ENCODE data around the gene PARD3. TPM values are rescaled to one million over a fixed set of nuclear protein-coding genes. Genes with fewer than 3 reads are reported as not detected.

The PARD3 gene
- total and polyA plus RNA-seq, 10 of the 15 experiments (the other 5 are each of a cell fraction or from before 2014, with no cell fraction given) = 2.6 to 43.1 (median 13.9) TPM

DNA sequence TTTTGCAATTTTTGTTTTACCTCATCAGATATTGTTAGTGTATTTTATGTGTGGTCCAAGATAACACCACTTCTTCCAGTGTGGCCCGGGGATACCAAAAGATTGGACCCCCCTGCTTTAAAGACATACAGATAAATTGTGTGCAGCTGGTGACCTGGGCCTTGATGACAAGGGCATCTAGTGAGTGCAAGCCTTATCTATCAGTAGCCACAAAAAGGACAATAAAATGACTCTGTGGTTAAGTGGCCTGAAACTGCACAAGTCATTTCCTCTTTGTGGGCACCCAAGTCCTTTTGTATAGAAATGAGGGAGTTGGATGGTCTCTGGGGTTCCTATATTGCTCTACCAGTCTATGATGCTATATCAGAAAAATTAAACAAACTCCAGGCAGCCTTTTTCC, 98.1 kb downstream of the PARD3 start (continued):
- TF ChIP-seq, protein P1, sequence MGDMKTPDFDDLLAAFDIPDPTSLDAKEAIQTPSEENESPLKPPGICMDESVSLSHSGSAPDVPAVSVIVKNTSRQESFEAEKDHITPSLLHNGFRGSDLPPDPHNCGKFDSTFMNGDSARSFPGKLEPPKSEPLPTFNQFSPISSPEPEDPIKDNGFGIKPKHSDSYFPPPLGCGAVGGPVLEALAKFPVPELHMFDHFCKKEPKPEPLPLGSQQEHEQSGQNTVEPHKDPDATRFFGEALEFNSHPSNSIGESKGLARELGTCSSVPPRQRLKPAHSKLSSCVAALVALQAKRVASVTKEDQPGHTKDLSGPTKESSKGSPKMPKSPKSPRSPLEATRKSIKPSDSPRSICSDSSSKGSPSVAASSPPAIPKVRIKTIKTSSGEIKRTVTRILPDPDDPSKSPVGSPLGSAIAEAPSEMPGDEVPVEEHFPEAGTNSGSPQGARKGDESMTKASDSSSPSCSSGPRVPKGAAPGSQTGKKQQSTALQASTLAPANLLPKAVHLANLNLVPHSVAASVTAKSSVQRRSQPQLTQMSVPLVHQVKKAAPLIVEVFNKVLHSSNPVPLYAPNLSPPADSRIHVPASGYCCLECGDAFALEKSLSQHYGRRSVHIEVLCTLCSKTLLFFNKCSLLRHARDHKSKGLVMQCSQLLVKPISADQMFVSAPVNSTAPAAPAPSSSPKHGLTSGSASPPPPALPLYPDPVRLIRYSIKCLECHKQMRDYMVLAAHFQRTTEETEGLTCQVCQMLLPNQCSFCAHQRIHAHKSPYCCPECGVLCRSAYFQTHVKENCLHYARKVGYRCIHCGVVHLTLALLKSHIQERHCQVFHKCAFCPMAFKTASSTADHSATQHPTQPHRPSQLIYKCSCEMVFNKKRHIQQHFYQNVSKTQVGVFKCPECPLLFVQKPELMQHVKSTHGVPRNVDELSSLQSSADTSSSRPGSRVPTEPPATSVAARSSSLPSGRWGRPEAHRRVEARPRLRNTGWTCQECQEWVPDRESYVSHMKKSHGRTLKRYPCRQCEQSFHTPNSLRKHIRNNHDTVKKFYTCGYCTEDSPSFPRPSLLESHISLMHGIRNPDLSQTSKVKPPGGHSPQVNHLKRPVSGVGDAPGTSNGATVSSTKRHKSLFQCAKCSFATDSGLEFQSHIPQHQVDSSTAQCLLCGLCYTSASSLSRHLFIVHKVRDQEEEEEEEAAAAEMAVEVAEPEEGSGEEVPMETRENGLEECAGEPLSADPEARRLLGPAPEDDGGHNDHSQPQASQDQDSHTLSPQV (IDR thresholded peaks at IDR 0.05) = no peak
- TF ChIP-seq SRF (IDR thresholded peaks at IDR 0.05; ENCODE audit: low read depth in 2 of 2, low read length in 2 of 2) = no peak
- no peak for TF ChIP-seq ZNF24 (IDR thresholded peaks at IDR 0.05)
- no peak for TF ChIP-seq PML (IDR thresholded peaks at IDR 0.05; ENCODE audit: low read length)
- no peak for TF ChIP-seq GABPA (IDR thresholded peaks at IDR 0.05; ENCODE audit: low read depth)
- no peak for TF ChIP-seq RELA (IDR thresholded peaks at IDR 0.05; ENCODE audit: borderline replicate concordance, partially characterized antibody)
- no peak for TF ChIP-seq SMC3 (IDR thresholded peaks at IDR 0.05; ENCODE audit: borderline replicate concordance, low read length)
- no peak for TF ChIP-seq SMAD5 (IDR thresholded peaks at IDR 0.05; ENCODE audit: low read depth)
- TF ChIP-seq, protein P2, sequence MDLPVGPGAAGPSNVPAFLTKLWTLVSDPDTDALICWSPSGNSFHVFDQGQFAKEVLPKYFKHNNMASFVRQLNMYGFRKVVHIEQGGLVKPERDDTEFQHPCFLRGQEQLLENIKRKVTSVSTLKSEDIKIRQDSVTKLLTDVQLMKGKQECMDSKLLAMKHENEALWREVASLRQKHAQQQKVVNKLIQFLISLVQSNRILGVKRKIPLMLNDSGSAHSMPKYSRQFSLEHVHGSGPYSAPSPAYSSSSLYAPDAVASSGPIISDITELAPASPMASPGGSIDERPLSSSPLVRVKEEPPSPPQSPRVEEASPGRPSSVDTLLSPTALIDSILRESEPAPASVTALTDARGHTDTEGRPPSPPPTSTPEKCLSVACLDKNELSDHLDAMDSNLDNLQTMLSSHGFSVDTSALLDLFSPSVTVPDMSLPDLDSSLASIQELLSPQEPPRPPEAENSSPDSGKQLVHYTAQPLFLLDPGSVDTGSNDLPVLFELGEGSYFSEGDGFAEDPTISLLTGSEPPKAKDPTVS (IDR thresholded peaks at IDR 0.05; ENCODE audit: low read depth, low read length) = no peak
- TF ChIP-seq BMI1 (IDR thresholded peaks at IDR 0.05; ENCODE audit: borderline replicate concordance) = no peak
- TF ChIP-seq IKZF1 (conservative IDR thresholded peaks at IDR 0.05) = peak; percentile 56; the same call in 1 of the 2 replicates
- TF ChIP-seq NFXL1 (IDR thresholded peaks at IDR 0.05; ENCODE audit: borderline replicate concordance) = no peak
- TF ChIP-seq MYC (IDR thresholded peaks at IDR 0.05; ENCODE audit: insufficient read depth, insufficient read length, insufficient replicate concordance, low read length, severe bottlenecking) = no peak
- no peak for TF ChIP-seq MTA3 (IDR thresholded peaks at IDR 0.05; ENCODE audit: borderline replicate concordance, low read length)
- TF ChIP-seq SMAD1 (IDR thresholded peaks at IDR 0.05; ENCODE audit: low read depth, partially characterized antibody) = no peak
- no peak for TF ChIP-seq NFYA (IDR thresholded peaks at IDR 0.05; ENCODE audit: borderline replicate concordance, low read depth, low read length)
- TF ChIP-seq SMARCA5 (IDR thresholded peaks at IDR 0.05) = no peak
- no peak for TF ChIP-seq KAT2A (conservative IDR thresholded peaks at IDR 0.05; ENCODE audit: control insufficient read depth, low read depth, low read length)
- peak; percentile 69 for TF ChIP-seq DPF2 (IDR thresholded peaks at IDR 0.05)
- no peak for TF ChIP-seq POLR2AphosphoS5 (IDR thresholded peaks at IDR 0.05; ENCODE audit: low read length)
- TF ChIP-seq, protein P3, sequence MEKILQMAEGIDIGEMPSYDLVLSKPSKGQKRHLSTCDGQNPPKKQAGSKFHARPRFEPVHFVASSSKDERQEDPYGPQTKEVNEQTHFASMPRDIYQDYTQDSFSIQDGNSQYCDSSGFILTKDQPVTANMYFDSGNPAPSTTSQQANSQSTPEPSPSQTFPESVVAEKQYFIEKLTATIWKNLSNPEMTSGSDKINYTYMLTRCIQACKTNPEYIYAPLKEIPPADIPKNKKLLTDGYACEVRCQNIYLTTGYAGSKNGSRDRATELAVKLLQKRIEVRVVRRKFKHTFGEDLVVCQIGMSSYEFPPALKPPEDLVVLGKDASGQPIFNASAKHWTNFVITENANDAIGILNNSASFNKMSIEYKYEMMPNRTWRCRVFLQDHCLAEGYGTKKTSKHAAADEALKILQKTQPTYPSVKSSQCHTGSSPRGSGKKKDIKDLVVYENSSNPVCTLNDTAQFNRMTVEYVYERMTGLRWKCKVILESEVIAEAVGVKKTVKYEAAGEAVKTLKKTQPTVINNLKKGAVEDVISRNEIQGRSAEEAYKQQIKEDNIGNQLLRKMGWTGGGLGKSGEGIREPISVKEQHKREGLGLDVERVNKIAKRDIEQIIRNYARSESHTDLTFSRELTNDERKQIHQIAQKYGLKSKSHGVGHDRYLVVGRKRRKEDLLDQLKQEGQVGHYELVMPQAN (conservative IDR thresholded peaks at IDR 0.05) = no peak
- no peak for TF ChIP-seq JUNB (IDR thresholded peaks at IDR 0.05)
- TF ChIP-seq KDM1A (IDR thresholded peaks at IDR 0.05; ENCODE audit: borderline replicate concordance) = no peak
- TF ChIP-seq ZSCAN29 (IDR thresholded peaks at IDR 0.05) = no peak
- TF ChIP-seq MEF2A (IDR thresholded peaks at IDR 0.05; ENCODE audit: insufficient read depth, low read depth, low read length) = no peak

Measured in GM12878 (cell line).